Measurements from ENCODE around the gene USP3. TPM values are rescaled to one million over a fixed set of nuclear protein-coding genes. Genes with fewer than 3 reads are reported as not detected.

Gene USP3
- total and polyA plus RNA-seq, 5 donors from 2014 or later: 49.5 to 223 (median 55.7) TPM

- Histone ChIP-seq H3K36me3 (ENCODE audit: control insufficient read depth, insufficient read depth, low read length) (peaks cover 59% of the 10 kb centered on the region), H3K4me1 (ENCODE audit: control insufficient read depth, insufficient read depth, low read length, poor library complexity, severe bottlenecking) (peaks cover 10% of the 10 kb centered on the region), H3K9me3 (ENCODE audit: control insufficient read depth in 2 of 2, low read length in 2 of 2) (no peaks in the 10 kb centered on the region), H3K4me3 (ENCODE audit: low read depth, low read length) (no peak overlapping the region), H3K27me3 (ENCODE audit: control insufficient read depth, insufficient read depth, low read length) (no peaks in the 10 kb centered on the region), H3K27ac (ENCODE audit: insufficient read depth, low read length, poor library complexity, severe bottlenecking) (no peak overlapping the region)
- no peaks in the 10 kb centered on the region for H3K27me3 Mint-ChIP-seq
- H3K27ac Mint-ChIP-seq: peak overlapping the region in 2 of 3 donors; percentile 56 to 84
- no peak overlapping the region for H3K4me3 Mint-ChIP-seq
- no peaks in the 10 kb centered on the region for H3K9me3 Mint-ChIP-seq
- DNase-seq (no peak), ATAC-seq (ENCODE audit: low read depth in 2 of 2) (no peak)
- peaks cover 52% of the 10 kb centered on the region for H3K36me3 Mint-ChIP-seq
- H3K4me1 Mint-ChIP-seq: peaks cover 37 to 51% (median 42%) of the 10 kb centered on the region in 4 donors
Measured at GRCh38 chr15:63556736-63557135, 52.3 kb downstream of the USP3 start.

- H3K4me3 Mint-ChIP-seq: no peak overlapping the region
- H3K27ac Mint-ChIP-seq: peak overlapping the region in 1 of 3 donors; percentile 16
- H3K27ac ChIP-seq (ENCODE audit: insufficient read depth, low read length, poor library complexity, severe bottlenecking): no peak overlapping the region
- H3K9me3 Mint-ChIP-seq: no peaks in the 10 kb centered on the region
- peaks cover 78% of the 10 kb centered on the region for H3K36me3 ChIP-seq (ENCODE audit: control insufficient read depth, insufficient read depth, low read length)
- H3K4me1 ChIP-seq (ENCODE audit: control insufficient read depth, insufficient read depth, low read length, poor library complexity, severe bottlenecking): no peaks in the 10 kb centered on the region
- peaks cover 17 to 23% (median 18%) of the 10 kb centered on the region in 4 donors for H3K4me1 Mint-ChIP-seq
- no peaks in the 10 kb centered on the region for H3K27me3 ChIP-seq (ENCODE audit: control insufficient read depth, insufficient read depth, low read length)
- DNase-seq (no peak), ATAC-seq (ENCODE audit: low read depth in 2 of 2) (no peak)
- no peaks in the 10 kb centered on the region for H3K27me3 Mint-ChIP-seq
- no peaks in the 10 kb centered on the region for H3K9me3 ChIP-seq (ENCODE audit: control insufficient read depth in 2 of 2, low read length in 2 of 2)
- H3K4me3 ChIP-seq (ENCODE audit: low read depth, low read length): no peak overlapping the region
- H3K36me3 Mint-ChIP-seq: peaks cover 55% of the 10 kb centered on the region
Measured at GRCh38 chr15:63559753-63560152, 55.4 kb downstream of the USP3 start.

- H3K27ac Mint-ChIP-seq: peak overlapping the region; percentile 55 to 74 (median 73)
- no peak overlapping the region for H3K27ac ChIP-seq (ENCODE audit: insufficient read depth, low read length, poor library complexity, severe bottlenecking)
- H3K9me3 ChIP-seq (ENCODE audit: control insufficient read depth in 2 of 2, low read length in 2 of 2): no peaks in the 10 kb centered on the region
- peak in 1 of 3 donors; percentile 14 for DNase-seq
- H3K4me1 Mint-ChIP-seq: peaks cover 10 to 17% (median 13%) of the 10 kb centered on the region in 4 donors
- H3K4me3 ChIP-seq (ENCODE audit: low read depth, low read length): no peak overlapping the region
- peaks cover 84% of the 10 kb centered on the region for H3K36me3 ChIP-seq (ENCODE audit: control insufficient read depth, insufficient read depth, low read length)
- no peaks in the 10 kb centered on the region for H3K27me3 ChIP-seq (ENCODE audit: control insufficient read depth, insufficient read depth, low read length)
- ATAC-seq (ENCODE audit: low read depth in 2 of 2): peak in 1 of 2 donors; percentile 11
- no peak overlapping the region for H3K4me3 Mint-ChIP-seq
- H3K4me1 ChIP-seq (ENCODE audit: control insufficient read depth, insufficient read depth, low read length, poor library complexity, severe bottlenecking): no peaks in the 10 kb centered on the region
- H3K36me3 Mint-ChIP-seq: peaks cover 57% of the 10 kb centered on the region
- no peaks in the 10 kb centered on the region for H3K9me3 Mint-ChIP-seq
- no peaks in the 10 kb centered on the region for H3K27me3 Mint-ChIP-seq
Measured at GRCh38 chr15:63560741-63561448, 56.5 kb downstream of the USP3 start.

GRCh38 chr15:63564093-63564492, 59.7 kb downstream of the USP3 start:
- no peak overlapping the region for H3K27ac ChIP-seq (ENCODE audit: insufficient read depth, low read length, poor library complexity, severe bottlenecking)
- Mint-ChIP-seq H3K4me3 (no peak overlapping the region), H3K9me3 (no peaks in the 10 kb centered on the region), H3K27ac (peak overlapping the region in 1 of 3 donors; percentile 15), H3K27me3 (no peaks in the 10 kb centered on the region), H3K36me3 (peaks cover 42% of the 10 kb centered on the region), H3K4me1 (peaks cover 0 to 16% (median 10%) of the 10 kb centered on the region in 4 donors)
- H3K36me3 ChIP-seq (ENCODE audit: control insufficient read depth, insufficient read depth, low read length): peaks cover 76% of the 10 kb centered on the region
- H3K9me3 ChIP-seq (ENCODE audit: control insufficient read depth in 2 of 2, low read length in 2 of 2): no peaks in the 10 kb centered on the region
- DNase-seq: no peak
- no peaks in the 10 kb centered on the region for H3K27me3 ChIP-seq (ENCODE audit: control insufficient read depth, insufficient read depth, low read length)
- ATAC-seq (ENCODE audit: low read depth in 2 of 2): no peak
- H3K4me1 ChIP-seq (ENCODE audit: control insufficient read depth, insufficient read depth, low read length, poor library complexity, severe bottlenecking): no peaks in the 10 kb centered on the region
- no peak overlapping the region for H3K4me3 ChIP-seq (ENCODE audit: low read depth, low read length)

- ATAC-seq (ENCODE audit: low read depth in 2 of 2) (no peak), DNase-seq (no peak)
- H3K4me3 ChIP-seq (ENCODE audit: low read depth, low read length): no peak overlapping the region
- Mint-ChIP-seq H3K4me1 (peaks cover 0 to 20% (median 7%) of the 10 kb centered on the region in 4 donors), H3K9me3 (no peaks in the 10 kb centered on the region), H3K27me3 (no peaks in the 10 kb centered on the region), H3K4me3 (no peak overlapping the region), H3K27ac (peak overlapping the region; percentile 9 to 38 (median 15)), H3K36me3 (peaks cover 32% of the 10 kb centered on the region)
- H3K27me3 ChIP-seq (ENCODE audit: control insufficient read depth, insufficient read depth, low read length): no peaks in the 10 kb centered on the region
- H3K4me1 ChIP-seq (ENCODE audit: control insufficient read depth, insufficient read depth, low read length, poor library complexity, severe bottlenecking): no peaks in the 10 kb centered on the region
- H3K9me3 ChIP-seq (ENCODE audit: control insufficient read depth in 2 of 2, low read length in 2 of 2): no peaks in the 10 kb centered on the region
- H3K36me3 ChIP-seq (ENCODE audit: control insufficient read depth, insufficient read depth, low read length): peaks cover 73% of the 10 kb centered on the region
- no peak overlapping the region for H3K27ac ChIP-seq (ENCODE audit: insufficient read depth, low read length, poor library complexity, severe bottlenecking)
Measured at GRCh38 chr15:63565536-63566186, 61.3 kb downstream of the USP3 start.

- H3K4me1 ChIP-seq (ENCODE audit: control insufficient read depth, insufficient read depth, low read length, poor library complexity, severe bottlenecking): no peaks in the 10 kb centered on the region
- no peaks in the 10 kb centered on the region for H3K9me3 ChIP-seq (ENCODE audit: control insufficient read depth in 2 of 2, low read length in 2 of 2)
- no peak for DNase-seq
- H3K27me3 ChIP-seq (ENCODE audit: control insufficient read depth, insufficient read depth, low read length): no peaks in the 10 kb centered on the region
- ATAC-seq (ENCODE audit: low read depth in 2 of 2): no peak
- Mint-ChIP-seq H3K4me3 (no peak overlapping the region), H3K27me3 (no peaks in the 10 kb centered on the region), H3K9me3 (no peaks in the 10 kb centered on the region), H3K36me3 (peaks cover 51% of the 10 kb centered on the region), H3K27ac (peak overlapping the region in 2 of 3 donors; percentile 33 to 67), H3K4me1 (peaks cover 2 to 31% (median 12%) of the 10 kb centered on the region in 4 donors)
- no peak overlapping the region for H3K4me3 ChIP-seq (ENCODE audit: low read depth, low read length)
- no peak overlapping the region for H3K27ac ChIP-seq (ENCODE audit: insufficient read depth, low read length, poor library complexity, severe bottlenecking)
- H3K36me3 ChIP-seq (ENCODE audit: control insufficient read depth, insufficient read depth, low read length): peaks cover 84% of the 10 kb centered on the region
Measured at GRCh38 chr15:63572749-63573464, 68.5 kb downstream of the USP3 start.

GRCh38 chr15:63573533-63573932, 69.1 kb downstream of the USP3 start:
- ATAC-seq (ENCODE audit: low read depth in 2 of 2) (no peak), DNase-seq (no peak)
- Mint-ChIP-seq H3K9me3 (no peaks in the 10 kb centered on the region), H3K4me1 (peaks cover 2 to 31% (median 11%) of the 10 kb centered on the region in 4 donors), H3K27me3 (no peaks in the 10 kb centered on the region), H3K36me3 (peaks cover 48% of the 10 kb centered on the region), H3K4me3 (no peak overlapping the region), H3K27ac (peak overlapping the region in 1 of 3 donors; percentile 78)
- Histone ChIP-seq H3K36me3 (ENCODE audit: control insufficient read depth, insufficient read depth, low read length) (peaks cover 80% of the 10 kb centered on the region), H3K27ac (ENCODE audit: insufficient read depth, low read length, poor library complexity, severe bottlenecking) (no peak overlapping the region), H3K4me1 (ENCODE audit: control insufficient read depth, insufficient read depth, low read length, poor library complexity, severe bottlenecking) (no peaks in the 10 kb centered on the region), H3K9me3 (ENCODE audit: control insufficient read depth in 2 of 2, low read length in 2 of 2) (no peaks in the 10 kb centered on the region), H3K27me3 (ENCODE audit: control insufficient read depth, insufficient read depth, low read length) (no peaks in the 10 kb centered on the region), H3K4me3 (ENCODE audit: low read depth, low read length) (no peak overlapping the region)
